ENCODE results near the gene OLIG2.
A peak's percentile ranks its signal among the peaks of the same experiment; 100 is the strongest.

OLIG2 gene

DNA sequence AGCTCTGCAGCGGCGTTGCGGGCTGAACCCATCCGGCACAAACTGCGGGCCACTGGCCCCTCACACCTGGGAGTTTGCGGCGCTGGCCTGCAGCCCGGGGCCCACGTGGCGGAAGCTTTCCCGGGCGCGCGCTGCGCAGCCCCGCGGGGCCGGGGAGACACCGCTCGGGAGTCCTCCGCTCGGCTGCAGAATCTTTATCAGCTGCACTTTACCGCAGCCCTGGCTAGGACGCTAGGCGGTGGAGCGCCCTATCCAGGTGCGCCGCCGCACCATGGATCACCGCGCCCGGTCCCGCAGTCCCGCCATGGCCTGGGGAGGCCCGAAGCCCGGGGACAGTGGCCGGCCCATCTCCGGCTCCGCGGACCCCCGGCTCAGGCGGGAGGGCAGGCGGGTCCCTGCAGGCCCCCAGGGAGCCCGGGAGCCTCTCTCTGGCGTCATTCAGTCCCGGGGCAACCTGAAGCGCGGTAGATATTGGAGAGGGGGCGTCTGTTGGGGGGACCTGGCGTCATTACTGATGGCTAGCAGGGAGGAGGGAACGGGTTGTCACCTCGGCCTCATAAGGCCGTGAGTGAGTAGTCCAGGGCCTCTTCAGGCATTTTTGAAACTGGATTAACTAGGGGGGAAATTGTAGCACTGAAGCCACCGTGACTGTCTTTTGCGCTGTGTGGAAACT is 5.7 kb upstream of the OLIG2 start:
- ATAC-seq, result no peak
- DNase-seq, result peak; percentile 34

GRCh38 chr21:33020558-33021100 is 5.1 kb upstream of the OLIG2 start:
- ATAC-seq (no peak), DNase-seq (no peak)

- no peak for DNase-seq
- ATAC-seq, result no peak
Observed at GRCh38 chr21:33021150-33021549, 4.6 kb upstream of the OLIG2 start.

- DNase-seq (no peak), ATAC-seq (no peak)
Observed at GRCh38 chr21:33021667-33022066, 4.1 kb upstream of the OLIG2 start.

DNA sequence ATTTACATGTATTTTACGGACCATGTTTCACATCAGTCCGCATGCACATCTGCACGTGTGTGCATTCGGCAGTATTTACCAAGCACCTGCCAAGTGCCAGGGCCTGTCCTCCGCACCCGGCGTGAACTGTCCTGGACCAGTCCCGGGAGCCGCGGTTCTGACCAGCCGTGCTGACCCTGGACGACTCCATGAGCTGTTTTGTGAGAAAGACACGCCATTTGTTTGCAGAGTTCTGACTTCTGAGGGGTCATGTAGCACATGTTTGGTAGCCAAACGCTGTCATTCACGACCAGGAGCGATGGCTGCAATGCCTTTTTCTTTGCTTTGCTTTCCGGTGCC is 3.3 kb upstream of the OLIG2 start:
- no peak for ATAC-seq
- no peak for DNase-seq

- DNase-seq (no peak), ATAC-seq (no peak)
Observed at GRCh38 chr21:33022828-33023573, 2.7 kb upstream of the OLIG2 start.

DNA sequence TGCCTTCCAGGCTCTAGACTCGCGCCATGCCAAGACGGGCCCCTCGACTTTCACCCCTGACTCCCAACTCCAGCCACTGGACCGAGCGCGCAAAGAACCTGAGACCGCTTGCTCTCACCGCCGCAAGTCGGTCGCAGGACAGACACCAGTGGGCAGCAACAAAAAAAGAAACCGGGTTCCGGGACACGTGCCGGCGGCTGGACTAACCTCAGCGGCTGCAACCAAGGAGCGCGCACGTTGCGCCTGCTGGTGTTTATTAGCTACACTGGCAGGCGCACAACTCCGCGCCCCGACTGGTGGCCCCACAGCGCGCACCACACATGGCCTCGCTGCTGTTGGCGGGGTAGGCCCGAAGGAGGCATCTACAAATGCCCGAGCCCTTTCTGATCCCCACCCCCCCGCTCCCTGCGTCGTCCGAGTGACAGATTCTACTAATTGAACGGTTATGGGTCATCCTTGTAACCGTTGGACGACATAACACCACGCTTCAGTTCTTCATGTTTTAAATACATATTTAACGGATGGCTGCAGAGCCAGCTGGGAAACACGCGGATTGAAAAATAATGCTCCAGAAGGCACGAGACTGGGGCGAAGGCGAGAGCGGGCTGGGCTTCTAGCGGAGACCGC is 2.0 kb upstream of the OLIG2 start:
- peak; percentile 22 for DNase-seq
- ATAC-seq, result no peak

GRCh38 chr21:33024201-33025103 is 1.3 kb upstream of the OLIG2 start:
- DNase-seq (no peak), ATAC-seq (no peak)

DNA sequence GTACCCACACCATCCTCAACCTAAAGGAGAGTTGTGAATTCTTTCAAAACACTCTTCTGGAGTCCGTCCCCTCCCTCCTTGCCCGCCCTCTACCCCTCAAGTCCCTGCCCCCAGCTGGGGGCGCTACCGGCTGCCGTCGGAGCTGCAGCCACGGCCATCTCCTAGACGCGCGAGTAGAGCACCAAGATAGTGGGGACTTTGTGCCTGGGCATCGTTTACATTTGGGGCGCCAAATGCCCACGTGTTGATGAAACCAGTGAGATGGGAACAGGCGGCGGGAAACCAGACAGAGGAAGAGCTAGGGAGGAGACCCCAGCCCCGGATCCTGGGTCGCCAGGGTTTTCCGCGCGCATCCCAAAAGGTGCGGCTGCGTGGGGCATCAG is 638 bp upstream of the OLIG2 start:
- no peak for ATAC-seq
- no peak for DNase-seq

GRCh38 chr21:33026443-33026858 is 716 bp downstream of the OLIG2 start:
- DNase-seq, result no peak
- ATAC-seq, result no peak

DNA sequence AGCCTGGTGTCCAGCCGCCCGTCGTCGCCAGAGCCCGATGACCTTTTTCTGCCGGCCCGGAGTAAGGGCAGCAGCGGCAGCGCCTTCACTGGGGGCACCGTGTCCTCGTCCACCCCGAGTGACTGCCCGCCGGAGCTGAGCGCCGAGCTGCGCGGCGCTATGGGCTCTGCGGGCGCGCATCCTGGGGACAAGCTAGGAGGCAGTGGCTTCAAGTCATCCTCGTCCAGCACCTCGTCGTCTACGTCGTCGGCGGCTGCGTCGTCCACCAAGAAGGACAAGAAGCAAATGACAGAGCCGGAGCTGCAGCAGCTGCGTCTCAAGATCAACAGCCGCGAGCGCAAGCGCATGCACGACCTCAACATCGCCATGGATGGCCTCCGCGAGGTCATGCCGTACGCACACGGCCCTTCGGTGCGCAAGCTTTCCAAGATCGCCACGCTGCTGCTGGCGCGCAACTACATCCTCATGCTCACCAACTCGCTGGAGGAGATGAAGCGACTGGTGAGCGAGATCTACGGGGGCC is 1.2 kb downstream of the OLIG2 start:
- no peak for ATAC-seq
- DNase-seq, result peak; percentile 13

GRCh38 chr21:33027401-33028286 is 1.9 kb downstream of the OLIG2 start:
- DNase-seq (no peak), ATAC-seq (no peak)

DNA sequence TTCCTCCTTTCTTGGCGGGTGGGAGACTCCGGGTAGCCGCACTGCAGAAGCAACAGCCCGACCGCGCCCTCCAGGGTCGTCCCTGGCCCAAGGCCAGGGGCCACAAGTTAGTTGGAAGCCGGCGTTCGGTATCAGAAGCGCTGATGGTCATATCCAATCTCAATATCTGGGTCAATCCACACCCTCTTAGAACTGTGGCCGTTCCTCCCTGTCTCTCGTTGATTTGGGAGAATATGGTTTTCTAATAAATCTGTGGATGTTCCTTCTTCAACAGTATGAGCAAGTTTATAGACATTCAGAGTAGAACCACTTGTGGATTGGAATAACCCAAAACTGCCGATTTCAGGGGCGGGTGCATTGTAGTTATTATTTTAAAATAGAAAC is 2.5 kb downstream of the OLIG2 start:
- DNase-seq, result no peak
- no peak for ATAC-seq

GRCh38 chr21:33028773-33029384 is 3.1 kb downstream of the OLIG2 start:
- no peak for ATAC-seq
- peak; percentile 27 for DNase-seq

- ATAC-seq (no peak), DNase-seq (no peak)
Observed at GRCh38 chr21:33029385-33029921, 3.7 kb downstream of the OLIG2 start.

DNA sequence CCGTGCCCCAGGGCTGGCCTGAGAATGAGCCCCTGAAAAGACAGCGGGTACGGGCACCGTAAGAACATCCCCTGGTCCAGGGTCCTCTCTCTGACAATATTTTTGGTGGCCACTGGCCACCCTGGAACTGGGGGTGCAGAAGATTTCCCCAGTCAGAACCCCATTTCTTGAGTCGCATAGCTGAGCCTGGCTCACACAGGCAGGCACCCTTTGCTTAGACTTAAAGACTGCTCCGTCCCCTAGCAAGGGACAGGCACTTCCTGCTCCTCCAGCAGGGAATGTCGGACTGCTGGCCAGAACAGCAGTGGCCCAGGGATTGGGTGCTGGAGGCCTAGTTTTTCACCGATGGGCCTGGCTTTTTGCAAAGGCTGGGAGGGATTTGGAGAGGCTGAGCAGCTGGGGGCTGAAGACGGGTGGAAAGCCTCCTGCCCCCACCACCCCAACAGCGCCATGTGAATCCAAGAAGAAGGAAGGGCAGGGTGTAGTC is 4.3 kb downstream of the OLIG2 start:
- DNase-seq, result no peak

DNA sequence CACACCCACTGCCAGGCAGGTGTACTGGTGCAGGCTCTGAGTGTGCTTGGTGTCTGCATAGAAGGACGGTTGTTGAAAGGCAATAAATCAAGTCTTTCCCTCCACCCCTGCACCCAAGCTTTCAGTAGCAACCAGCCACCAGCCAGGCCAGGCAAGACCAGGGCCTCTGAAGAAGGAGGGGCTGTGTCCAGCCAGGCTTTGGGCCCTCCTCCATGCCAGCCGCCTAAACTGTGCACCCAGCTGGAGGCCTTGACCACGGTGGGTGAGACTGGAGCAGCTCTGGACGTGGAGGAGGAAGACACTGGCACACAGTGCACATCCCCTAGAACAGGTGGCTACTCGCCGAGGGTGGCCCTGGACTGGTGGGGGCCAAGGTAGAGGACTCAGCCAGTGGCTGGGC is 4.9 kb downstream of the OLIG2 start:
- DNase-seq (no peak), ATAC-seq (no peak)

More for the DNA sequence above, 4.3 kb downstream of the OLIG2 start:
- no peak for ATAC-seq

GRCh38 chr21:33031152-33031911 is 5.6 kb downstream of the OLIG2 start:
- ATAC-seq, result no peak

GRCh38 chr21:33032434-33033047 is 6.8 kb downstream of the OLIG2 start:
- DNase-seq, result no peak
- ATAC-seq, result no peak

More at GRCh38 chr21:33031152-33031911, 5.6 kb downstream of the OLIG2 start:
- no peak for DNase-seq
